Measurements from ENCODE around the gene TBC1D19. TPM values are rescaled to one million over a fixed set of nuclear protein-coding genes. Genes with fewer than 3 reads are reported as not detected.
"Not testable (repeated sequence)": the region's sequence is repeated elsewhere in the genome, so short reads cannot be mapped to it uniquely, and the experiment has no call there.

Gene TBC1D19
- total and polyA plus RNA-seq, 8 donors, result 1.4 to 57.6 (median 5.1) TPM

- Histone ChIP-seq H3K27me3 (no peaks in the 10 kb centered on the region), H3K4me3 (no peak overlapping the region), H3K4me1 (no peaks in the 10 kb centered on the region), H3K36me3 (peaks cover 0 to 31% (median 15%) of the 10 kb centered on the region in 4 donors), H3K27ac (no peak overlapping the region), H3K9me3 (peaks cover 0 to 4% (median 0%) of the 10 kb centered on the region in 4 donors)
- no peak for TF ChIP-seq POLR2A (IDR thresholded peaks at IDR 0.05)
- TF ChIP-seq EP300 (IDR thresholded peaks at IDR 0.05), result no peak
- no peak for TF ChIP-seq POLR2AphosphoS5 (IDR thresholded peaks at IDR 0.05)
- no peak for TF ChIP-seq CTCF (IDR thresholded peaks at IDR 0.05)
- intact Hi-C loops (cut with DNase I; ENCODE audit: low total_unique reads), result no loop called here
- DNase-seq, result no peak
- 83 to 96% (median 89%) methylated on average over 1 of the region's 1 CpG for WGBS, 5 donors
These were observed 101.4 kb downstream of the TBC1D19 start for GRCh38 chr4:26685250-26685649.

- Histone ChIP-seq H3K27ac (no peak overlapping the region), H3K27me3 (no peaks in the 10 kb centered on the region), H3K4me1 (no peaks in the 10 kb centered on the region), H3K9me3 (peaks cover 0 to 4% (median 0%) of the 10 kb centered on the region in 4 donors), H3K4me3 (no peak overlapping the region), H3K36me3 (peaks cover 0 to 33% (median 16%) of the 10 kb centered on the region in 4 donors)
- intact Hi-C loops (cut with DNase I; ENCODE audit: low total_unique reads), result no loop called here
- no peak for TF ChIP-seq POLR2A (IDR thresholded peaks at IDR 0.05)
- no peak for TF ChIP-seq CTCF (IDR thresholded peaks at IDR 0.05)
- WGBS, 5 donors, result 78 to 95% (median 89%) methylated on average over 2 of the region's 2 CpGs
- no peak for DNase-seq
These were observed 103.8 kb downstream of the TBC1D19 start for GRCh38 chr4:26687728-26688127.

GRCh38 chr4:26690506-26690905, 106.6 kb downstream of the TBC1D19 start:
- Histone ChIP-seq H3K27me3 (no peaks in the 10 kb centered on the region), H3K9me3 (peaks cover 0 to 4% (median 0%) of the 10 kb centered on the region in 4 donors), H3K4me3 (no peak overlapping the region), H3K4me1 (no peaks in the 10 kb centered on the region), H3K36me3 (peaks cover 0 to 17% (median 8%) of the 10 kb centered on the region in 4 donors), H3K27ac (no peak overlapping the region)
- intact Hi-C loops (cut with DNase I; ENCODE audit: low total_unique reads), result no loop called here
- WGBS, 5 donors, result 63 to 99% (median 79%) methylated on average over 3 of the region's 3 CpGs
- TF ChIP-seq POLR2AphosphoS5 (IDR thresholded peaks at IDR 0.05) (no peak), CTCF (IDR thresholded peaks at IDR 0.05) (no peak)
- DNase-seq, result no peak

GRCh38 chr4:26692014-26692726, 108.3 kb downstream of the TBC1D19 start:
- Histone ChIP-seq H3K4me3 (no peak overlapping the region), H3K4me1 (no peaks in the 10 kb centered on the region), H3K27me3 (no peaks in the 10 kb centered on the region), H3K27ac (no peak overlapping the region), H3K36me3 (peaks cover 0 to 17% (median 8%) of the 10 kb centered on the region in 4 donors), H3K9me3 (peaks cover 0 to 4% (median 0%) of the 10 kb centered on the region in 4 donors)
- intact Hi-C loops (cut with DNase I; ENCODE audit: low total_unique reads), result no loop called here
- no peak for DNase-seq
- TF ChIP-seq EP300 (IDR thresholded peaks at IDR 0.05) (no peak), CTCF (IDR thresholded peaks at IDR 0.05) (no peak), POLR2A (IDR thresholded peaks at IDR 0.05) (no peak), POLR2AphosphoS5 (IDR thresholded peaks at IDR 0.05) (no peak)
- 92 to 97% (median 93%) methylated on average over 4 of the region's 4 CpGs for WGBS, 5 donors

GRCh38 chr4:26694131-26694530, 110.2 kb downstream of the TBC1D19 start:
- H3K36me3 ChIP-seq, result peaks cover 0 to 17% (median 5%) of the 10 kb centered on the region in 4 donors
- intact Hi-C loops (cut with DNase I; ENCODE audit: low total_unique reads); DNase-seq; H3K4me3 ChIP-seq; H3K9me3 ChIP-seq; H3K4me1 ChIP-seq; H3K27me3 ChIP-seq; H3K27ac ChIP-seq: not testable (repeated sequence)
- WGBS, 5 donors, result 91 to 95% (median 94%) methylated on average over 12 to 13 of the region's 13 CpGs

All from stomach (tissue), 9 donors.